Lung (tissue), 12 donors: ENCODE measurements around the gene CSTPP1. TPM values are rescaled to one million over a fixed set of nuclear protein-coding genes. Genes with fewer than 3 reads are reported as not detected.

ENCODE experiments used
- ATAC-seq: fragments of 200-7000 bp; cut with Tn5 transposase; one replicate; pipeline ENCODE4 v1.9.1; 2020; ENCODE audit warnings: moderate number of reproducible peaks; ENCODE audit not compliant: insufficient read depth, low FRiP score
- DNase-seq, 3 donors: peaks; one replicate each; pipeline ENCODE4 v3.0.0-alpha.2; 2013 to 2017
- H3K27ac ChIP-seq, 2 donors: one replicate each; pipeline ENCODE4 v1.5.1; 2013; ENCODE audit warnings: mild to moderate bottlenecking in 2 of 2, moderate library complexity in 2 of 2, control low read depth in 1 of 2, inconsistent platforms in 1 of 2, low read depth in 1 of 2, low read length in 1 of 2
- H3K27me3 ChIP-seq, 3 donors: one replicate each; pipeline ENCODE4 v1.5.1; 2013; ENCODE audit warnings: low read length in 2 of 3; ENCODE audit not compliant: control insufficient read depth in 3 of 3, insufficient read depth in 3 of 3
- H3K36me3 ChIP-seq, 4 donors: one replicate each; pipeline ENCODE4 v1.5.1; 2013; ENCODE audit warnings: low read length in 4 of 4, mild to moderate bottlenecking in 1 of 4, moderate library complexity in 1 of 4; ENCODE audit not compliant: control insufficient read depth in 4 of 4, insufficient read depth in 4 of 4
- H3K4me1 ChIP-seq, 5 donors: one replicate each; pipeline ENCODE4 v1.5.1; 2013; ENCODE audit warnings: low read length in 5 of 5, mild to moderate bottlenecking in 2 of 5, moderate library complexity in 1 of 5; ENCODE audit not compliant: control insufficient read depth in 5 of 5, insufficient read depth in 5 of 5
- H3K4me3 ChIP-seq: one replicate; pipeline ENCODE4 v1.5.1; 2013; ENCODE audit warnings: mild to moderate bottlenecking, control low read depth, moderate library complexity
- H3K9ac ChIP-seq, 2 donors: one replicate each; pipeline ENCODE4 v1.5.1; 2013; ENCODE audit warnings: low read length in 2 of 2, control low read depth in 1 of 2; ENCODE audit not compliant: insufficient read depth in 1 of 2
- H3K9me3 ChIP-seq, 4 donors: one replicate each; pipeline ENCODE4 v1.5.1; 2013; ENCODE audit warnings: low read length in 3 of 4, mild to moderate bottlenecking in 1 of 4, moderate library complexity in 1 of 4; ENCODE audit not compliant: control insufficient read depth in 4 of 4, insufficient read depth in 3 of 4
- WGBS, 2 donors: extraction: QIAGEN DNeasy Blood & Tissue Kit; methylation state at CpG; one replicate each; pipeline ENCODE4 v1.1.7; 2013; 5-methylcytosine and 5-hydroxymethylcytosine counted together
- polyA plus RNA-seq, 2 donors: library from polyadenylated mRNA; stranded (reverse); fragments of 200-250 nt; gene quantifications; one replicate each; pipeline ENCODE4 v1.2.1, GENCODE V29; 2013
- total RNA-seq, 2 donors: library from RNA; depleted of rRNA in 1 of 2; stranded (reverse); fragments of >200 nt in 1 of 2; gene quantifications; one replicate each; pipeline ENCODE4 v1.2.1, GENCODE V29; 2014 to 2021
- TF ChIP-seq, protein P1 (sequence below): IDR thresholded peaks from 2 replicates; pipeline ENCODE4 v1.5.1; 2012; ENCODE audit warnings: mild to moderate bottlenecking; ENCODE audit errors: control extremely low read depth, extremely low read depth
- donor health status: control.
- donor health status: control.
- donor health status: Bipolar disorder and iron deficiency.
- donor health status: healthy.
- donor health status: DM: yes; HTN: yes; CAD: no.

Gene CSTPP1
- total and polyA plus RNA-seq, 4 donors = 26.0 to 45.8 (median 34.4) TPM

DNA sequence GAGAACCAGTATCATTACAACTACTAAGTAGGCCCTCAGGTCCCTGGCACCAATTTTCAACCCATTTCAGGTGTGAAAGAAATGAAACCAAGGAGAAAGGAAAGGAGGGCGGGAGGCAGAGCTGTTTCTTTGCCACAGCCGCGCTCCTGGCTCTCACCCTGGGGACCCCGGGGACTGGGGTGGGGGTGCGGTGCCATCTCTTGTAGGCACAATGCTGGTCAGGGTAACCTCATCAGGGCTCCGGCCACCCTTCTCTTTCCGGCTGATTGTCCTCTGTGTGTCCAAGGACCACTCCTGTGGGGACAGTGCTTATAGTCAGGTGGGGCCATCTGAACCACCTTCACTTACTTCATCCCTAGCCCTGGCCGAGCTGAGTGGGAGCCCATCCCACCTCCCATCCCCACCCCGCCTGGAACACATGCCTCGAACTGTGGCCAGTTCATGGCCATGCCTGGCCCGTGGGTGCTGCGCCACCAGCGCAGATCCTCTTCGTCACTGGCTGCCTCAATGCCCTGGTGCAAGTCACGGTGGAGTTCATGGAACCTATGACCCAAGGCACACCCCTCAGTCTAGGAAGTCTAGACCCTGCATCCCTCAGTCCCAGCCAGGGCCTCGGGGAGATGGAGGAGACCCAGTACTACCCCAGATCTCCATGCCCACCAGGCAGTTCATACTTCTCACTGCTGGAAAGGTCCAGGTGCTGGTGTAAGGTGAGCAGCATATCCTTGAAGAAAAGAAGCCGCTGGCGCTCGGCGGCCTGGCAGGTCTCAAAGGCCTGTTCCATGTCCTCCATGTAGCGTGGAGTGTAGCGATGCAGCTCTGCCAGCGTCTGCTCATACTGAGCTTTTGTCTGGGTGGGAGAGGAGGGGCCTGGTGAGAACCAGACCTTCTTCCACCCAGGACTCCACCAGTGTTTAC is 242.4 kb downstream of the CSTPP1 start:
- H3K4me3 ChIP-seq = no peak overlapping the region
- H3K4me1 ChIP-seq = peaks cover 0 to 26% (median 10%) of the 10 kb centered on the region in 5 donors
- no peaks in the 10 kb centered on the region for H3K27me3 ChIP-seq
- H3K27ac ChIP-seq = no peak overlapping the region
- TF ChIP-seq, protein P1, sequence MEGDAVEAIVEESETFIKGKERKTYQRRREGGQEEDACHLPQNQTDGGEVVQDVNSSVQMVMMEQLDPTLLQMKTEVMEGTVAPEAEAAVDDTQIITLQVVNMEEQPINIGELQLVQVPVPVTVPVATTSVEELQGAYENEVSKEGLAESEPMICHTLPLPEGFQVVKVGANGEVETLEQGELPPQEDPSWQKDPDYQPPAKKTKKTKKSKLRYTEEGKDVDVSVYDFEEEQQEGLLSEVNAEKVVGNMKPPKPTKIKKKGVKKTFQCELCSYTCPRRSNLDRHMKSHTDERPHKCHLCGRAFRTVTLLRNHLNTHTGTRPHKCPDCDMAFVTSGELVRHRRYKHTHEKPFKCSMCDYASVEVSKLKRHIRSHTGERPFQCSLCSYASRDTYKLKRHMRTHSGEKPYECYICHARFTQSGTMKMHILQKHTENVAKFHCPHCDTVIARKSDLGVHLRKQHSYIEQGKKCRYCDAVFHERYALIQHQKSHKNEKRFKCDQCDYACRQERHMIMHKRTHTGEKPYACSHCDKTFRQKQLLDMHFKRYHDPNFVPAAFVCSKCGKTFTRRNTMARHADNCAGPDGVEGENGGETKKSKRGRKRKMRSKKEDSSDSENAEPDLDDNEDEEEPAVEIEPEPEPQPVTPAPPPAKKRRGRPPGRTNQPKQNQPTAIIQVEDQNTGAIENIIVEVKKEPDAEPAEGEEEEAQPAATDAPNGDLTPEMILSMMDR = no peak
- peaks cover 2 to 24% (median 14%) of the 10 kb centered on the region in 4 donors for H3K36me3 ChIP-seq
- no peak for ATAC-seq
- no peaks in the 10 kb centered on the region for H3K9me3 ChIP-seq
- 95 to 96% methylated on average over 23 of the region's 23 CpGs for WGBS, 2 donors
- H3K9ac ChIP-seq = no peak overlapping the region
- no peak for DNase-seq

DNA sequence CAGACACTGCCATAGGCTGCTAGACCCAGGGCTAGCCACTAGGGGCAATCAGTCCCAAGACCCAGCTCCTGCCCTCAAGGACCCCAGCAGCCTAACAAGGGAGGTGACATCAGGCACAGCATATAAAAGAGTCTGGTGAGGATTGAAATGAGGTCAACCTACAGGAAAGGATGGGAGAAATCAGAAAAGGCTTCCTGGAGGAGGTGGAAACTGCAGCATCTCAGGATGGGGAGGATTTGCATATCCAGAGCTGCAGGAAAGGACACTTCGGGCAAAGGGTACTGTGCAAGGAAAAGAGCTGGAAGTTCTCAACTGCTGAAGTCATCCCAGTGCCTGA is 243.1 kb downstream of the CSTPP1 start:
- Histone ChIP-seq H3K27me3 (no peaks in the 10 kb centered on the region), H3K4me1 (peaks cover 0 to 30% (median 10%) of the 10 kb centered on the region in 5 donors), H3K36me3 (peaks cover 2 to 23% (median 13%) of the 10 kb centered on the region in 4 donors), H3K9ac (no peak overlapping the region), H3K4me3 (no peak overlapping the region), H3K9me3 (no peaks in the 10 kb centered on the region), H3K27ac (no peak overlapping the region)
- 93 to 97% methylated on average over 1 of the region's 1 CpG for WGBS, 2 donors
- no peak for ATAC-seq
- peak in 2 of 3 donors; percentile 35 to 42 for DNase-seq
- TF ChIP-seq, protein P1 = peak; percentile 14

DNA sequence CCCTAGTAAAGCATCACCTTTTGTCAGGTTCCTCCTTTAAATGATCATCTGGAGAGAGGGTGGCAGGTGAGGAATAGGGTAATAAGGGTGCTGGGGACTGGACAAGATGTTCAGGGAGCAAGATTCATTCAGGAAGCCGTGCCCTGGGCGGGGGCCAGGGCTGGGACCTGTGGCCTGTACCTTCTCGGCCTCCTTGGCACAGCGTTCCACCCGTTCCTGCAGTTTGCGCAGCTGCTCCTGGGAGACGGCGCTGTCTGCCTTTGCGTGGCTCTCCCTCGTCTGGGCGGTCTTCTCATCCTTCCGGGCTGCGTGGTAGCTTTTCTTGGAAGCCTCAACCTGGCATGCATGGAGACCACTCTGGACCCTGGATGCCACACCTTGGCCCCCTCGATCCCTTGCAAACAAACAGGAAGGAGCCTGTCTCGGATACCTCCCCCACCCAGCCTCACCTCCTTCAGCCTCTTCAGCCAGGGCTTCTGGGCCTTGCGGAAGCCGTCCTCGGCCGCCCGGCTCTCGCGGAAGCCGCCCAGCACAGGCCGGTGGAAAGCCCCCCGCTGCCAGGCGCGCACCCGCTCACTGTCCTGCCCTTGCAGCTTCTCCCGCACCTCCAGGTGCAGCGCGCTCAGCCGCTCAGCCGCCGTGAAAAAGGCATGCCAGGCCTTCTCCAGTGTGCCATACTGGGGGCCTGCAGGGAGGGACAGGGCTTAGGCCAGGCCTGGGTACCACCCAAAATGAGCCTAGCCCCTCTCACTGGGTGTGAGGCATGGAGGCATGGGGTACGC is 243.6 kb downstream of the CSTPP1 start:
- peaks cover 0 to 31% (median 9%) of the 10 kb centered on the region in 5 donors for H3K4me1 ChIP-seq
- no peaks in the 10 kb centered on the region for H3K27me3 ChIP-seq
- ATAC-seq (no peak), DNase-seq (no peak)
- WGBS, 2 donors = 95% methylated on average over 35 of the region's 35 CpGs
- peaks cover 2 to 17% (median 7%) of the 10 kb centered on the region in 4 donors for H3K36me3 ChIP-seq
- H3K4me3 ChIP-seq = no peak overlapping the region
- H3K9ac ChIP-seq = no peak overlapping the region
- H3K27ac ChIP-seq = no peak overlapping the region
- H3K9me3 ChIP-seq = no peaks in the 10 kb centered on the region
- TF ChIP-seq, protein P1 = no peak
